HUES48 (cell line): ENCODE data around the gene PTPRN2.

ENCODE experiments used
- H3K27ac ChIP-seq: one replicate; pipeline ENCODE4 v1.7.0; 2013; ENCODE audit warnings: low read depth, low read length, inconsistent platforms
- H3K27me3 ChIP-seq: 2 replicates; pipeline ENCODE4 v1.6.1; 2013; ENCODE audit warnings: mild to moderate bottlenecking, low read length; ENCODE audit not compliant: control insufficient read depth, insufficient read depth
- H3K36me3 ChIP-seq: 2 replicates; pipeline ENCODE4 v1.6.1; 2013; ENCODE audit warnings: low read length; ENCODE audit not compliant: control insufficient read depth, insufficient read depth
- H3K4me1 ChIP-seq: 2 replicates; pipeline ENCODE4 v1.6.1; 2013; ENCODE audit warnings: mild to moderate bottlenecking, low read length; ENCODE audit not compliant: control insufficient read depth, insufficient read depth
- H3K4me3 ChIP-seq: 2 replicates; pipeline ENCODE4 v1.5.1; 2013; ENCODE audit warnings: mild to moderate bottlenecking, low read depth, low read length
- H3K9ac ChIP-seq: 2 replicates; pipeline ENCODE4 v1.6.1; 2013; ENCODE audit warnings: mild to moderate bottlenecking, low read depth, low read length, moderate library complexity
- H3K9me3 ChIP-seq: 2 replicates; pipeline ENCODE4 v1.6.1; 2013; ENCODE audit warnings: low read length; ENCODE audit not compliant: control insufficient read depth, insufficient read depth

Gene PTPRN2

DNA sequence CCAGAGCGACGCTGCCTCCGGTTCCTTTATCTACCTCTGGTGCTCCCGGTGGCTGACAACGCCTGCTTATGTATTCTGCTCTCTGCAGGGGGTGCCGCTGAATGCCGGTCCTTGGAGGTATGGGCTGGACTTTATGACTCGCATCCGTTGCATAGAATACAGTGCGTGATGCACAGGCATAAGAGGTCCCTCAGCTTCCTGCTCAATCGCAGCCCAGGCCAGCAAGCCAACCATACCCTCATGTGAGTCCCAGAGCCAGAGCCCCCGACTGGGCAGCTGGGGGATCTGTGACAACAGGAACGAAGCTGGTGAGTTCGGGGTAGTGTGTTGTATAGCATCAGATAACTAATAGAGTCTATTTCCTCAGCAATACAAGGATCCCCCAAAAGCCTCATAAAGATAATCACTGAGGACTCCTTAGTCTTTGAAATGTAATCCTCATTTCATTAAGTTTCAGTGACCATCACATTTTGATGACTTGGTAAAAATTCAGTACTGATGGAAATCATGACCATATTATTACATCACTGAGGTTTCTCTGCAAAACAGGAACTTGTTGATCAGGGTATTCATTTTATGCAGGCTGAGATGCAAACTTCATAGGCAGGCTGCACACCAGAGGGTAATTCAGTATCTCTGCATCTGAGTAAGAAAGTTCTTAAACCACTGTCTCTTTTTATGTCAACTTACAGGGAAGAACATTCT lies 607.8 kb downstream of the PTPRN2 start:
- Histone ChIP-seq H3K36me3 (no peaks in the 10 kb centered on the region), H3K27ac (no peak overlapping the region), H3K27me3 (no peaks in the 10 kb centered on the region), H3K4me1 (peaks cover 5% of the 10 kb centered on the region; the same call in 1 of the 2 replicates), H3K9me3 (peaks cover 6% of the 10 kb centered on the region; the same call in 1 of the 2 replicates), H3K9ac (no peak overlapping the region), H3K4me3 (no peak overlapping the region)

DNA sequence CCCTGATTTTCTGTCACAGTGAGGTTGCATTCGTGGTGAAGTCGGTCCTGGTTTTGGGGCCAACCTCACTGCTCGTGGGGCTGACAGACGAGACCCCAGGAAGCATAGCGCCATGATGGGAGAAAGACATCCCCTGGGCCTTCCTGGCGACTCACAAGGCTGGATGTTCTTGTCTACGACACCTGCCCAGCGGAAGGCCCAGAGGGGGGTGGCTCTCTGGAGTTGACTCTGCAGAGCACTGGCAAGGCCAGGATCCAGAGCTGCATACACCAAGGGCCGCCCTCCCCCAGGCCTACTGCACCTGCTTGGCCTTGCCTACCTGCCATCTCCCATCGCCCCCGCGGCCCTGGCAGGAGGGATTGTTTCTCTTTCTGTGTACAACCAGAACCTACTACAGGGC lies 608.9 kb downstream of the PTPRN2 start:
- Histone ChIP-seq H3K36me3 (no peaks in the 10 kb centered on the region), H3K4me3 (no peak overlapping the region), H3K9me3 (peaks cover 13% of the 10 kb centered on the region), H3K9ac (no peak overlapping the region), H3K27ac (no peak overlapping the region), H3K4me1 (peaks cover 4% of the 10 kb centered on the region; the same call in 1 of the 2 replicates), H3K27me3 (no peaks in the 10 kb centered on the region)

DNA sequence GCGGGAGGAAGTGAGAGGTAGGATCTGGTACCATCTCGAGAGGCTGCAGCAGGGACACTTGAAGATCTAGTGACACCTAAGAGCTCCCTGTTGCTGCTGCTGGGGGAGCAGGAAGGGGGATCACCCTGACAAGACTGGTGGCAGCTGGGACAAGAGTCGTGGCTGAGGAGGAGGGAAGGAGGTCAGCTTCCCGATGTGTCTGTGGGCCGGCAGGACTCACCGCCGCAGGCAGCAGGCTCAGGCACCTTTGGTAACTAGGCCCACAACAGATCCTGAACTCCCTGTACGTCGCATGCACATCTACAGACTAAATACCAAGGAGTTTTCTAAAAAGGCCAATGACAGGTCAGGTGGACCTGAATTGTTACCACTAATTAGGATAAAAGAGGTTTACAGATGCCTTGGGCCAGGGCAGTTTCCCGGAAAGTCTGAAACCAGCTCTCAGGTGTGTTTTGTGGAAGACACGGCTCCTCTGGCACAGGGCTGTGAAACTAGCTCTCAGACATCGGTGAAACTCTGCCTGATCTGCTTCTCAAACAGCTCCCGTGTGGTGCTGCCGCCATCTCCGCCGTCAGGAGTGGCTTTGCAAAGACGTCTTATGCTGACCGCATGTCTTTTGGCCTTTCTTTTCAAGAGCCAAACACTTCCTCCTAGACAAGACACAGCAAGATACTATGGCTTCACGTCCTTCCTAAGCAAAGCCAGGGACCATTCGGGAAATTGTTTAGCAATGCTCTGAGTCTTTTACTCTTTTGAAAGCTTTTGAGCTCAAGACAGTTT lies 609.7 kb downstream of the PTPRN2 start:
- Histone ChIP-seq H3K9ac (no peak overlapping the region), H3K4me1 (no peaks in the 10 kb centered on the region), H3K27me3 (no peaks in the 10 kb centered on the region), H3K27ac (no peak overlapping the region), H3K9me3 (peaks cover 18% of the 10 kb centered on the region), H3K36me3 (no peaks in the 10 kb centered on the region), H3K4me3 (no peak overlapping the region)

DNA sequence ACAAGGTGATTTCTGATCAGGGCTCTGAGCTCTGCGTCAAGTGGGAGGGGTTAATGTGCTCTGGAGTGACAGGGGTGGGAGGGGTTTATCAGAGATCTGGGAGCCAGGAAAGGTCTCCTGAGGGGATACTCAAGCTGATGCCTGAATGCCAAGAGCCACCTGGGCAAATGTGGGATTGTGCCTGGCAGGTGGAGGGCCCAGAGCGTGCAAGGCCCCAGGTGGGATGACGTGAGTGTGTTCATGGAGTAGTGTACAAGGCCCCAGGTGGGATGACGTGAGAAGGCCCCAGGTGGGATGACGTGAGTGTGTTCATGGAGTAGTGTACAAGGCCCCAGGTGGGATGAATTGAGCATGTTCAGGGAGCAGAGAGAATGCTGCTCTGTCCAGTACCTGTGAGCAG lies 610.3 kb downstream of the PTPRN2 start:
- peaks cover 18% of the 10 kb centered on the region for H3K9me3 ChIP-seq
- H3K27me3 ChIP-seq: no peaks in the 10 kb centered on the region
- H3K4me3 ChIP-seq: no peak overlapping the region
- no peak overlapping the region for H3K9ac ChIP-seq
- H3K27ac ChIP-seq: no peak overlapping the region
- no peaks in the 10 kb centered on the region for H3K36me3 ChIP-seq
- H3K4me1 ChIP-seq: no peaks in the 10 kb centered on the region

DNA sequence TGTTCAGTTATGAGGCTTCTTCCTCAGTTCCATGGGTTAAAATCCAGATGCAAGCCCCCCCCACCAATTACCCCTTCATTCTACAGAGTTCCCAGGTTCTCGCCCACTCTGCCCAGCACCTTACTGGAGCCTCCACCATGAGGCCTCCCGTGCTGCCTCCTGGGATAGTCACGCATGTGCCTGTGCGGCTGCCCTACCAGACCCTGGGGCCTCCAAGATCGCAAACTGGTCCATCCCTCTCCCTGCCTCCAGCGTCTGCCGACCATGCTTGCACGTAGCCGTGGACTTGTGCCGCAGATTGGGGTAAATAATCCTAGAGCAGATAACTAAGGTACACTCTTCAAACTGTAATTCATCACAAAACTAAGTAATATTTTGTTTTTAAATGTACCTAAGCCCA lies 611.2 kb downstream of the PTPRN2 start:
- Histone ChIP-seq H3K4me1 (no peaks in the 10 kb centered on the region), H3K9me3 (peaks cover 25% of the 10 kb centered on the region), H3K4me3 (no peak overlapping the region), H3K27ac (no peak overlapping the region), H3K36me3 (no peaks in the 10 kb centered on the region), H3K27me3 (no peaks in the 10 kb centered on the region), H3K9ac (no peak overlapping the region)

GRCh38 chr7:157975401-157976372 lies 611.9 kb downstream of the PTPRN2 start:
- Histone ChIP-seq H3K27ac (no peak overlapping the region), H3K9me3 (peaks cover 29% of the 10 kb centered on the region), H3K4me3 (no peak overlapping the region), H3K27me3 (no peaks in the 10 kb centered on the region), H3K9ac (no peak overlapping the region), H3K4me1 (no peaks in the 10 kb centered on the region), H3K36me3 (no peaks in the 10 kb centered on the region)

DNA sequence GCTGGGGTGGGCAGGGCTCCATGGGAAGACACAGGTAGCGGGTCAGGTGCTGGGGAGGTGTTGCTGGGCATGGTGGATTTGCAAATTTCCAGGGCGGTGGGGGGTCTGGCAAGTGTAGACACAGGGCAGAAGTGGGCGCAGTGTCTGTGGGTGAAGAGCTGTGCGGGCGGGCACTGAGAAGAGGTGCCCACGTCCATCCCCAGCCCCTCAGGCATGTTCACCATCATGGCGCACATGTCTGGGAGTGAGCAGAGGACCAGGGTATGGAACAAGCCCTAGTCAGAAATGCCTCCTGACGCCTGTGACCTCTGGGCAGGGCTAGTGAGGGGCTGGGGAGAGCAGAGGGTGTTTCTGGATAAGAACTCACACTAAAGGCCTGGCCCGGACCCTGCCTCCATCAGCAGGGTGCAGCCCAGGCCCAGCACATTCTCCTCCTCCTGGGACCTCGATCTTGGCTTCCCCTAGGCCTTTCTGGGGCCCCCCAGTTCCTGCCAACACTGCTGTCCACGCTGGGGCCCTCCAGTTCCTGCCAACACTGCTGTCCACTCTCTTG lies 612.9 kb downstream of the PTPRN2 start:
- no peak overlapping the region for H3K27ac ChIP-seq
- peaks cover 36% of the 10 kb centered on the region for H3K9me3 ChIP-seq
- H3K27me3 ChIP-seq: no peaks in the 10 kb centered on the region
- no peak overlapping the region for H3K9ac ChIP-seq
- no peak overlapping the region for H3K4me3 ChIP-seq
- H3K36me3 ChIP-seq: no peaks in the 10 kb centered on the region
- no peaks in the 10 kb centered on the region for H3K4me1 ChIP-seq

DNA sequence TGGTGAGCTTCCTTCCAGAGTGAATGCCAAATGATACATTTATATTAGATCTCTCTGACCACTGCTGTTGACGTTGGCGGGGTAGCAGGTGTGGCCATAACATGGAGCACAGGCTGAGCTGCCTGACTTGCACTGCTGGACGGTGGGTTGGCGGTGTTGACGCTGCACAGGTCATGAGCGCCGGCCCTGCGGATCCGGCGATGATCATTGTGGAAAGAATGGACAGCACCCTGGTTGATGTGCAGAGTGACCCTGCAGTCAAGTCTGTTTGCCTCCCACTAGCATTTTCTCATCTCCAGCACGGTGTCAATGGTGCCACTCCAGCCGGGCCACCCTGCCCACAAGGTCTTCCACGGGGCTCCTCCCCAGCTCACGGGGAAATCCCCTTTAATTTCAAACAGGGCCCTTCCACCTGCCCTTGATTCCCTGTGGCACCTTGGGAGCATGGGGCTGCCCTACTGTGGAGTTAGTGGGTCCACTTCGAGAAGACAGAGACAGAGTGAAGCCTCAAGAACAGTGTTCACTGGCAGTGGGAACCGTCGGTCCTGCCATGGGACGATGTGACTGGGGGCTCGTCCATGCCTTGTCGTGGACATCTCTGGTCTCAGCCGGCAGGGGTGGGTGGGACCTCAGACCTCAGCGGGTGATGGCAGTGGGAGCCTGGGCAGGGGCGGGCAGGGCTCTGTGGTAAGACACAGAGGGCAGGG lies 613.5 kb downstream of the PTPRN2 start:
- Histone ChIP-seq H3K9me3 (peaks cover 41% of the 10 kb centered on the region), H3K36me3 (no peaks in the 10 kb centered on the region), H3K4me1 (no peaks in the 10 kb centered on the region), H3K27me3 (no peaks in the 10 kb centered on the region), H3K27ac (no peak overlapping the region), H3K9ac (no peak overlapping the region), H3K4me3 (no peak overlapping the region)

- H3K9me3 ChIP-seq: peaks cover 51% of the 10 kb centered on the region
These were observed 614.7 kb downstream of the PTPRN2 start for GRCh38 chr7:157972914-157973313.

GRCh38 chr7:157971501-157971900 lies 616.1 kb downstream of the PTPRN2 start:
- peaks cover 51% of the 10 kb centered on the region for H3K9me3 ChIP-seq
- no peaks in the 10 kb centered on the region for H3K4me1 ChIP-seq
- no peaks in the 10 kb centered on the region for H3K27me3 ChIP-seq
- H3K27ac ChIP-seq: no peak overlapping the region
- no peaks in the 10 kb centered on the region for H3K36me3 ChIP-seq
- H3K9ac ChIP-seq: no peak overlapping the region
- no peak overlapping the region for H3K4me3 ChIP-seq

More at GRCh38 chr7:157972914-157973313, 614.7 kb downstream of the PTPRN2 start:
- no peak overlapping the region for H3K27ac ChIP-seq
- no peaks in the 10 kb centered on the region for H3K36me3 ChIP-seq
- no peaks in the 10 kb centered on the region for H3K4me1 ChIP-seq
- H3K27me3 ChIP-seq: no peaks in the 10 kb centered on the region
- H3K4me3 ChIP-seq: no peak overlapping the region
- no peak overlapping the region for H3K9ac ChIP-seq
